ENCODE data around the gene RNF32. TPM values are rescaled to one million over a fixed set of nuclear protein-coding genes. Genes with fewer than 3 reads are reported as not detected.

RNF32 gene
- total and polyA plus RNA-seq, 2 of the 13 experiments (the other 11 are each of a cell fraction or from before 2014, with no cell fraction given), result not detected

GRCh38 chr7:156650042-156650441 lies 9.5 kb downstream of the RNF32 start (continued):
- 0 out of 2 replicates have a peak, but pooled peaks have one; percentile 23 for TF ChIP-seq FOXP4 (CRISPR knock-in tag; IDR thresholded peaks at IDR 0.05)
- no peak for TF ChIP-seq HMGA1 (CRISPR knock-in tag; conservative IDR thresholded peaks at IDR 0.05)
- TF ChIP-seq SMC3 (IDR thresholded peaks at IDR 0.05; ENCODE audit: low read length), result peak; percentile 31; the same call in 1 of the 2 replicates
- no peak for TF ChIP-seq ZNF589 (CRISPR knock-in tag; conservative IDR thresholded peaks at IDR 0.05)
- TF ChIP-seq SP140L (CRISPR knock-in tag; IDR thresholded peaks at IDR 0.05; ENCODE audit: borderline replicate concordance), result no peak
- TF ChIP-seq ZNF263 (CRISPR knock-in tag; IDR thresholded peaks at IDR 0.05), result no peak
- no peak for TF ChIP-seq ZNF44 (CRISPR knock-in tag; IDR thresholded peaks at IDR 0.05)
- TF ChIP-seq, protein P1, sequence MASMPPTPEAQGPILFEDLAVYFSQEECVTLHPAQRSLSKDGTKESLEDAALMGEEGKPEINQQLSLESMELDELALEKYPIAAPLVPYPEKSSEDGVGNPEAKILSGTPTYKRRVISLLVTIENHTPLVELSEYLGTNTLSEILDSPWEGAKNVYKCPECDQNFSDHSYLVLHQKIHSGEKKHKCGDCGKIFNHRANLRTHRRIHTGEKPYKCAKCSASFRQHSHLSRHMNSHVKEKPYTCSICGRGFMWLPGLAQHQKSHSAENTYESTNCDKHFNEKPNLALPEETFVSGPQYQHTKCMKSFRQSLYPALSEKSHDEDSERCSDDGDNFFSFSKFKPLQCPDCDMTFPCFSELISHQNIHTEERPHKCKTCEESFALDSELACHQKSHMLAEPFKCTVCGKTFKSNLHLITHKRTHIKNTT (CRISPR knock-in tag; IDR thresholded peaks at IDR 0.05), result no peak
- no peak for TF ChIP-seq ZFP36L1 (CRISPR knock-in tag; IDR thresholded peaks at IDR 0.05)
- peak; percentile 29; the same call in 1 of the 2 replicates for TF ChIP-seq FOXA3 (CRISPR knock-in tag; IDR thresholded peaks at IDR 0.05)
- no peak for TF ChIP-seq ZNF746 (CRISPR knock-in tag; IDR thresholded peaks at IDR 0.05)
- TF ChIP-seq FOXO1 (CRISPR knock-in tag; IDR thresholded peaks at IDR 0.05), result peak; percentile 43; the same call in 1 of the 2 replicates
- no peak for TF ChIP-seq SIX1 (CRISPR knock-in tag; IDR thresholded peaks at IDR 0.05; ENCODE audit: borderline replicate concordance)
- TF ChIP-seq STAG1 (CRISPR knock-in tag; IDR thresholded peaks at IDR 0.05), result peak; percentile 86
- no peak for TF ChIP-seq KAT7 (CRISPR knock-in tag; IDR thresholded peaks at IDR 0.05; ENCODE audit: borderline replicate concordance)
- TF ChIP-seq ZNF326 (CRISPR knock-in tag; IDR thresholded peaks at IDR 0.05; ENCODE audit: borderline replicate concordance), result no peak
- no peak for TF ChIP-seq DNMT1 (CRISPR knock-in tag; IDR thresholded peaks at IDR 0.05)
- TF ChIP-seq, protein P2, sequence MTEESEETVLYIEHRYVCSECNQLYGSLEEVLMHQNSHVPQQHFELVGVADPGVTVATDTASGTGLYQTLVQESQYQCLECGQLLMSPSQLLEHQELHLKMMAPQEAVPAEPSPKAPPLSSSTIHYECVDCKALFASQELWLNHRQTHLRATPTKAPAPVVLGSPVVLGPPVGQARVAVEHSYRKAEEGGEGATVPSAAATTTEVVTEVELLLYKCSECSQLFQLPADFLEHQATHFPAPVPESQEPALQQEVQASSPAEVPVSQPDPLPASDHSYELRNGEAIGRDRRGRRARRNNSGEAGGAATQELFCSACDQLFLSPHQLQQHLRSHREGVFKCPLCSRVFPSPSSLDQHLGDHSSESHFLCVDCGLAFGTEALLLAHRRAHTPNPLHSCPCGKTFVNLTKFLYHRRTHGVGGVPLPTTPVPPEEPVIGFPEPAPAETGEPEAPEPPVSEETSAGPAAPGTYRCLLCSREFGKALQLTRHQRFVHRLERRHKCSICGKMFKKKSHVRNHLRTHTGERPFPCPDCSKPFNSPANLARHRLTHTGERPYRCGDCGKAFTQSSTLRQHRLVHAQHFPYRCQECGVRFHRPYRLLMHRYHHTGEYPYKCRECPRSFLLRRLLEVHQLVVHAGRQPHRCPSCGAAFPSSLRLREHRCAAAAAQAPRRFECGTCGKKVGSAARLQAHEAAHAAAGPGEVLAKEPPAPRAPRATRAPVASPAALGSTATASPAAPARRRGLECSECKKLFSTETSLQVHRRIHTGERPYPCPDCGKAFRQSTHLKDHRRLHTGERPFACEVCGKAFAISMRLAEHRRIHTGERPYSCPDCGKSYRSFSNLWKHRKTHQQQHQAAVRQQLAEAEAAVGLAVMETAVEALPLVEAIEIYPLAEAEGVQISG (CRISPR knock-in tag; IDR thresholded peaks at IDR 0.05), result peak; percentile 16; the same call in 1 of the 2 replicates
- no peak for TF ChIP-seq RARG (CRISPR knock-in tag; IDR thresholded peaks at IDR 0.05; ENCODE audit: low read depth)
- TF ChIP-seq ETV5 (CRISPR knock-in tag; IDR thresholded peaks at IDR 0.05; ENCODE audit: borderline replicate concordance), result peak; percentile 83

All from HepG2 (cell line).